Suprapubic skin (tissue), 3 donors: Measurements from ENCODE around the gene SYK.

Experiments
- POLR2AphosphoS5 ChIP-seq, 3 donors: sonication (generic); formaldehyde crosslinking; IDR thresholded peaks; one replicate each; pipeline ENCODE4 v1.6.1; 2017; ENCODE audit warnings: antibody characterized with exemption in 3 of 3
- TF ChIP-seq, protein P1 (sequence below), 2 donors: fragments of 200-600 bp in 1 of 2; fragments of 450-650 bp in 1 of 2; sonication (generic) in 1 of 2; IDR thresholded peaks; one replicate each; pipeline ENCODE4 v1.5.1; 2016 to 2019; ENCODE audit warnings: antibody characterized with exemption in 2 of 2, mild to moderate bottlenecking in 1 of 2, moderate library complexity in 1 of 2

DNA sequence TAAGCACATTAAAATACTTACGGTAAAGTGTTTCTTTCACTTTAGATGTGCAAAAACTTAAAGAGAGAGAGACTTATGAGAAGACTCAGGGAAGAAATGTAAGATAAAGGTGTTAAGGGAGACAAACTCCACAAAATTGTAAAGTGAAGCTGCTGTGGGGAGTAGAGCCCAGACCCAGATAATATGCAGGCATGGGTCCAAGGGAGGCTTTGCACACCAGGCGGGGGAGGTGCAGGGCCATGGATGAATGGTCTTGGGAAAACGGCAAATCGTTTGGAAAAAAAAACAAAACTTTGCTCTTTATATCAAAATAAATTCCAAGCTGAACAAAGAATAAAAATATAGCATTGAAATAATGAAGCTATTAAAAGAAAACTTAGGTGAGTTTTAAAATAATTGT, 9.1 kb downstream of the SYK start:
- TF ChIP-seq, protein P1, sequence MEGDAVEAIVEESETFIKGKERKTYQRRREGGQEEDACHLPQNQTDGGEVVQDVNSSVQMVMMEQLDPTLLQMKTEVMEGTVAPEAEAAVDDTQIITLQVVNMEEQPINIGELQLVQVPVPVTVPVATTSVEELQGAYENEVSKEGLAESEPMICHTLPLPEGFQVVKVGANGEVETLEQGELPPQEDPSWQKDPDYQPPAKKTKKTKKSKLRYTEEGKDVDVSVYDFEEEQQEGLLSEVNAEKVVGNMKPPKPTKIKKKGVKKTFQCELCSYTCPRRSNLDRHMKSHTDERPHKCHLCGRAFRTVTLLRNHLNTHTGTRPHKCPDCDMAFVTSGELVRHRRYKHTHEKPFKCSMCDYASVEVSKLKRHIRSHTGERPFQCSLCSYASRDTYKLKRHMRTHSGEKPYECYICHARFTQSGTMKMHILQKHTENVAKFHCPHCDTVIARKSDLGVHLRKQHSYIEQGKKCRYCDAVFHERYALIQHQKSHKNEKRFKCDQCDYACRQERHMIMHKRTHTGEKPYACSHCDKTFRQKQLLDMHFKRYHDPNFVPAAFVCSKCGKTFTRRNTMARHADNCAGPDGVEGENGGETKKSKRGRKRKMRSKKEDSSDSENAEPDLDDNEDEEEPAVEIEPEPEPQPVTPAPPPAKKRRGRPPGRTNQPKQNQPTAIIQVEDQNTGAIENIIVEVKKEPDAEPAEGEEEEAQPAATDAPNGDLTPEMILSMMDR (IDR thresholded peaks at IDR 0.05) = no peak
- TF ChIP-seq POLR2AphosphoS5 (IDR thresholded peaks at IDR 0.05) = no peak
